Central memory CD4-positive, alpha-beta T cell (primary cell): ENCODE measurements around the gene MYO5C.

Source experiments
- DNase-seq: peaks from one replicate; pipeline ENCODE4 v3.0.0; 2022
- total RNA-seq, 3 experiments: gene quantifications; one replicate each; lab custom pipeline; 2026; lab: John Stamatoyannopoulos, UW

MYO5C gene, protein sequence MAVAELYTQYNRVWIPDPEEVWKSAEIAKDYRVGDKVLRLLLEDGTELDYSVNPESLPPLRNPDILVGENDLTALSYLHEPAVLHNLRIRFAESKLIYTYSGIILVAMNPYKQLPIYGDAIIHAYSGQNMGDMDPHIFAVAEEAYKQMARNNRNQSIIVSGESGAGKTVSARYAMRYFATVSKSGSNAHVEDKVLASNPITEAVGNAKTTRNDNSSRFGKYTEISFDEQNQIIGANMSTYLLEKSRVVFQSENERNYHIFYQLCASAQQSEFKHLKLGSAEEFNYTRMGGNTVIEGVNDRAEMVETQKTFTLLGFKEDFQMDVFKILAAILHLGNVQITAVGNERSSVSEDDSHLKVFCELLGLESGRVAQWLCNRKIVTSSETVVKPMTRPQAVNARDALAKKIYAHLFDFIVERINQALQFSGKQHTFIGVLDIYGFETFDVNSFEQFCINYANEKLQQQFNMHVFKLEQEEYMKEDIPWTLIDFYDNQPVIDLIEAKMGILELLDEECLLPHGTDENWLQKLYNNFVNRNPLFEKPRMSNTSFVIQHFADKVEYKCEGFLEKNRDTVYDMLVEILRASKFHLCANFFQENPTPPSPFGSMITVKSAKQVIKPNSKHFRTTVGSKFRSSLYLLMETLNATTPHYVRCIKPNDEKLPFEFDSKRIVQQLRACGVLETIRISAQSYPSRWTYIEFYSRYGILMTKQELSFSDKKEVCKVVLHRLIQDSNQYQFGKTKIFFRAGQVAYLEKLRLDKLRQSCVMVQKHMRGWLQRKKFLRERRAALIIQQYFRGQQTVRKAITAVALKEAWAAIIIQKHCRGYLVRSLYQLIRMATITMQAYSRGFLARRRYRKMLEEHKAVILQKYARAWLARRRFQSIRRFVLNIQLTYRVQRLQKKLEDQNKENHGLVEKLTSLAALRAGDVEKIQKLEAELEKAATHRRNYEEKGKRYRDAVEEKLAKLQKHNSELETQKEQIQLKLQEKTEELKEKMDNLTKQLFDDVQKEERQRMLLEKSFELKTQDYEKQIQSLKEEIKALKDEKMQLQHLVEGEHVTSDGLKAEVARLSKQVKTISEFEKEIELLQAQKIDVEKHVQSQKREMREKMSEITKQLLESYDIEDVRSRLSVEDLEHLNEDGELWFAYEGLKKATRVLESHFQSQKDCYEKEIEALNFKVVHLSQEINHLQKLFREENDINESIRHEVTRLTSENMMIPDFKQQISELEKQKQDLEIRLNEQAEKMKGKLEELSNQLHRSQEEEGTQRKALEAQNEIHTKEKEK (N-terminal part only)
- 0.74 to 3.9 (median 0.98) reads per million in 3 experiments for total RNA-seq

- DNase-seq, result no peak
Measured at GRCh38 chr15:52295421-52296001, at the start of gene MYO5C. Gene MYO5C (minus strand): TSS chr15:52295804. CDS start chr15:52295636, 168 bp downstream.

- DNase-seq, result no peak
Measured at GRCh38 chr15:52344592-52344991, 49.0 kb upstream of the MYO5C start.

DNA sequence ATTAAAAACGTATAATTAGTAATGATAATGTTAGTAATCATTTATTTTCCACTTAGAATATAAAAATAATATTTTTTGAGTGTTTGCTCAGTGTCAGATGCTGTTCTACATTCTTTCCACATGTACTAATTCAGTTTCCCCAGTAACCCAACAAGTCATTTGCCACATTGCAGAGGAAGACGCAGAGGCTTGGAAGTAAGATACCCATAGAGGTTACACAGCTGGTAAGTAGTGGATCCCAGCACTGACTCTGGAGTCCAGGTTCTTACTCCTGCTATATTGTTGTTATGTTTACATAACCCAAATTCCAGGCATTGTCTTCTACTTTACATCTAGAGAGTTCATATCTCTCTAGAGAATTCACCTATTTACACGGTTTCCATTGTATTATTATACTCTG lies 48.2 kb upstream of the MYO5C start:
- DNase-seq, result no peak

DNA sequence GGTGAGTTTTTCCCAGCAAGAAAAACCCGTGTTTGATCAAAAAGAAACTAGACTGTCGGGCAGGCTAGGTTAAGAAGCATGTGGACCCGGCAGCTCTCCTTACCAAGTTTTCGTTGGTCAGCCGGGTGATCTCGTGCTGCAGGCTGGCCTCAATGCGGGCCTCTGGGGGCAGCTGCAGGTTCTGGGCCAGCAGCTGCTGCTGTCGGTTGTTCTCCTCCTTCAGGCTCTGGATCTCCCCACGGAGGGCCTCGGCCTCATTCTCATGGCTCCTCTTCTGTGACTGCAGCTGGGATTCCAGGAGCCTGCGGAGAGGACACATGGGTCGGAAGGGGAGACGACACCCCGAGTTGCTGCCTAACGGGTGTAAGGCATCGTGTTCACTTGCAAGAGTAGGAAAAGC lies 44.5 kb upstream of the MYO5C start:
- DNase-seq, result no peak

DNA sequence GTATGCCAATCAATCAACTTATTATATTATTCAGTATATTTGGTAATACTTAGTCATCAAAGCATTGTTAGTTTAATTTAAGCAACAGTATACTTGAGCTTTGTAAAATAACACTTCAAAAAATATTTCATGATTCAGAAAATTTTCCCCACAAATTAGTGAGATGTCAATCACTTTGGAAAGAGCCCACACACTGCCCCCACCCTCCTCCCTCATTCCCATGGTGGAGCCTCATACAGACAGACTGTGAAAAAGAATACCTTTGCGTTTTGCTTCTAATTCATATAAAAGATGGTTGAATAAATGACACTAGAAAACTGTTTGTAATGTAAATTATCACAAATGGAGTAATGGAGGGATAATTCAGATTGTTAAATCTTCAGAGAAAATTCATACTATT lies 43.3 kb upstream of the MYO5C start:
- no peak for DNase-seq

DNA sequence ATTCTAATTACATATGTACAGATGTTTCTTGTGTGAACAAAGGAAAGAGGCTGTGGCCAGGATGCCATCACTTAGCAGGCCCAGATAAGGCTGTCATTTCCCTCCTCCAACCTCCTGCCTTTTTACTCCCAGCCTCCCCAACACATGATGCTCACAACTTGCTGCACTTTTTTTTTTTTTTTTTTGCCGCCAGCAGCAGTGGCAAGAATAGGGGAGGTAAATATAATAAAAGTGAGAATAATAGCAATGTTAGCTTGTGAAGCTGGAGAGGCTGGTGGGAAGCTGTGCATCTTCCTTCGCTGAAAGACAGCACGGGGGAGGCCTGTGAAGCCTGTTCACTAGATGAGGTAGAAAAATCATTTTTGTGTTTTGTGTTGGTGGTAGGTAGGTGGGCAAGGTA lies 42.5 kb upstream of the MYO5C start:
- DNase-seq, result no peak

DNA sequence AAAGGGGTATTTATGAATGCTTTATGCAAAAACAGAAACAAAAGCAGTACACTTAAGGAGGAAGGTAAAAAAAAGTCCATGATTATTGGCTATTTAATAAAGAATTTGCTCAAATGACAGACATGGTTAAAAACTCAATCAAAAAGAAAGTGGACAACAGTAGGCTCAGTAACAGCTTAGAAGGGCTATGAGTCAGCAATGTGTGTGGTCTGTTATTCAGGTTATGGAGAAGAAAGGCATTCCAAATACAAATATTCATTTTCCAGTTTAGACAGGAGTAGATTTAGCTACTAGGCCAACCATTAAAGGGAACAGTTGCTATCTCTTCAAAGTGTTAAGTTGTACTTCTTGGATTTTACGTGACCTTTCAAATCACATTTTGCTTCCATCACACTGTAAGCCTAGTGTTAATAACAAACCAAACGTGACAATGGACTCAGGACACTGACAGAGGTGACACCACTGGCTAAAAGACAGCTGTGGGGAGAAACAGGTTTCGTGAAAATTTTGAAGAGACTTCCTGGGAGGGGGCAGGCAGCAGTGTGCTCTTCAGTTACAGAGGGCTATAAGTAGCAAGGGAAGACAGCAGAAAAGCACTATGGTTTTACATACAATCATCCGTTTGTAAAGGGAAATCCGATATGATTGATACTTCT lies 41.7 kb upstream of the MYO5C start:
- no peak for DNase-seq

DNA sequence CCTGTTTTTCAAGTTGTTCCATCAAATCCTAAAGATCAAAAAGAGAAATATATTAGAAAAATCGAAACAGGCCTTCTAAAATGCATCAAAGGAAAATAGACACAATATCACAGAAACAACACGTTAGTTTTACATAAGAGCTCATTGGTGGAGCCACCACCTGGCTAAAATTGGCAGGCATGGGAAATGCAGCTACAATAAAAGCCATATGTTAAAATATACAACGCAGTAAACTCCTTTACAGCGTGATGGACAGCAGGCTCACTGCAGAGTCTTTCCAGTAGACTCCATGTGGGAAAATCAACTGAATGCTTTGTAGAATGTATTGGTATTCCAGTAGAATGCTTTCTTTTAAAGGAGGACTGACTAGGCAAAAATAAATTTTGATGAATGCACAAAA lies 40.9 kb upstream of the MYO5C start:
- DNase-seq, result no peak

GRCh38 chr15:52334491-52335160 lies 39.0 kb upstream of the MYO5C start:
- DNase-seq, result no peak

DNA sequence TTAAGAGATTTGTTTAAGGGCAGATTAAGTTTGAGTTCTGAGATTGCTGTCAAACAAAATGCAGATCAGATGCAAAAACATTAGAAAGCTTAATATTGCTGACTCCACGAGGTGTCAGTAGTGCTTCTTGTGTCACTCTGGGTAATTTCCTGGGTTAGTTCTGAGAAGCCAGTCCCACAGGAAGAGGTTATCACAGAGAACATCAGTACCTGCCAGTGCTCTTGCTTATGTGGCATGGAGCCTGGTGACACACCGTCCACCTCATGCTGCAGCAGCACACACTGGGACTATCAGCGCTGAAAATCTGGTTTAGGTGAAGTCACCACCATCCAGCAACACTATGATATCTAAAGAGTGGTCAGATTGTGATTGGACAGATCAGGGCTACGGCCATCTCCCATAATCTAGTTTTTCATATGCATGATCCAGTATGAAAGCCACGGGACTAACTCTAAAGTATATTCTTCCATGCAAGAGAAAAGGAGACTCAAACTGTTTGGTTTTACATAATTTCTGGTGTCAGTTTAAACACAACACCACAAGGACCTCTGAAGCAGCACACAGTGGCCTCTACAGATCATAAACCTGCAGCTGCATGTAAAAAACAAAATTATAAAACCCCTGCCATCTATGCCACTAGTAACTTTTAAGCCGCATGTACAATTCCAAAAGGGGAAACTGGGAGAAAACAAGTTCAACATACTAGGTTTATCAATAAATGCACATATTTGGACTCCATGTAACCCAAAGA lies 36.1 kb upstream of the MYO5C start:
- DNase-seq, result peak; percentile 66

DNA sequence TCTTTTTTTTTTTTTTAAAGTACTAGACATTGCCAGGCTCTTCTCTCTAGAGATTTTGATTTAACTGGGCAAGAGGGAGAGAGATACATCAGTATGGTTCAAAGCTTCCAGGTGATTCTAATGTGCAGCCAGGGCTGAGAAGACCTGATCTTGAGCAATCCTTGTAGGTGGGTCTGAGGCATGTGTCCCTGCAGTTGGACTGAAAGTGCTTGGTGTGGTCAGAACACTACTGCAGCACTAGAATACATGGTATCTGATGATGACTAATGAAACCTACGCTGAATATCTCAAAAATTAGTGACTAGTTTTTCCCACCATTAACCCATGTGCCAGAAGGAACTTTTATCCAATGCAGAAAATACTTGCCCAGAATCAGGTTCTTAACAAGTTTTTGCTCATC lies 34.4 kb upstream of the MYO5C start:
- no peak for DNase-seq

GRCh38 chr15:52329150-52329549 lies 33.5 kb upstream of the MYO5C start:
- no peak for DNase-seq

- no peak for DNase-seq
Measured at GRCh38 chr15:52328680-52329079, 33.1 kb upstream of the MYO5C start.

DNA sequence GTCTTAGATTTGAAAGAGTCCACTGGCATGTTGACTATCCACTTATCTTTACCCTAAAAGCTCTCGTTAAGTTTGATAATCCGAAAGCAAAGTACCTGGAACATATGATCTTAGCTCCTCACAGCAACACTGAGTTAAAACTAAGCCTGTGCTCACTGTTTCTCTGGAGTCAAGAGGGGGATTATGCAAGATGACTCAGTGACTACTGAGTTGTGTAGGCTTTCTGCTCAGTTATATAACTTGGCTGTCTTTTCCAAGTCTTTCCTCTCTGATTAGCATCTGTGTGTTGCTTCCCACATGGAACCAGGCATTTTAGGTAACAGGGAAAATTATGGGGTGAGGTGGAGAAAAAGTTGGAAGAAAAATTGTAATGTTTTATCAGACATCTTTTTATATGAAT lies 31.2 kb upstream of the MYO5C start:
- DNase-seq, result no peak

- DNase-seq, result no peak
Measured at GRCh38 chr15:52324109-52324508, 28.5 kb upstream of the MYO5C start.

GRCh38 chr15:52318729-52319500 lies 23.3 kb upstream of the MYO5C start:
- DNase-seq, result no peak

DNA sequence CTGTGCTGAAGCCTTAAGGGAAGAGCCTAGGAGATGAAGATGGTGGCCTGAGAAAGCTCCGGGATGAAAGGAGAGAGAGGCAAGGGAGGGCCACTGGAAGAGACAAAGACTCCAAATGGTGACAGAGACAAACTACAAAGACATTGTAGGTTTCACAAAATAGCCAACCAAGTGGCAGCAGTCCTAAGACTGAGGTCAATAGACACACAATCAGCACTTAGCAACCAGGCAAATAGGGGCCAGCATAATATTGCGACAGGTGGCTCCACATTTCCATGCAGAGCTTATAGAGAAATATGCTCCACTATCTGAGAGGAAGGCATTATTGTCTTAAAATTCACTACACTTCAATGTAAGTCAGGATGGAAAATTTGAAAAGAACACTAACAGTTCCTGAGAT lies 22.1 kb upstream of the MYO5C start:
- no peak for DNase-seq

- DNase-seq, result no peak
Measured at GRCh38 chr15:52317022-52317421, 21.4 kb upstream of the MYO5C start.

DNA sequence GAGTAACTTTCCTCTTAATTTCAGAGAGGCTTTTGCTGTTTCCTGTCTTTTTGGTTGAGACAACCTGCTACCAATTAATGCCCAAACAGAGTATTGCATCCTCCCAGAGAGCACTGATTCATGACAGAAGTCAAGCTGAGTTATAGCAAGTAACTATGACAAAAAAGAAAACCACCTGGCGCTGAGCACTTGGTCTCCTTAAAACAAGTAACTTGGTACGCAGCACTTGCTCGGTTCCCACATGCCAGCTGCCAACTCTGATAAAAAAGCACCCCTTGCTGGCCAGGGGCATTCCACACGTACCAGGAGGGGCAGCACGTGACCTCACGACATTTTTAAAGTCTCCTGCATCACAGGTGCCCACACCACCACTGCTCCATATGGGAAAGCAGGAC lies 13.5 kb upstream of the MYO5C start:
- no peak for DNase-seq
